Measurements from ENCODE around the gene WDR20. TPM values are rescaled to one million over a fixed set of nuclear protein-coding genes. Genes with fewer than 3 reads are reported as not detected.

The WDR20 gene
- total RNA-seq, 3 donors from 2014 or later: 19.5 to 42.0 (median 24.6) TPM

DNA sequence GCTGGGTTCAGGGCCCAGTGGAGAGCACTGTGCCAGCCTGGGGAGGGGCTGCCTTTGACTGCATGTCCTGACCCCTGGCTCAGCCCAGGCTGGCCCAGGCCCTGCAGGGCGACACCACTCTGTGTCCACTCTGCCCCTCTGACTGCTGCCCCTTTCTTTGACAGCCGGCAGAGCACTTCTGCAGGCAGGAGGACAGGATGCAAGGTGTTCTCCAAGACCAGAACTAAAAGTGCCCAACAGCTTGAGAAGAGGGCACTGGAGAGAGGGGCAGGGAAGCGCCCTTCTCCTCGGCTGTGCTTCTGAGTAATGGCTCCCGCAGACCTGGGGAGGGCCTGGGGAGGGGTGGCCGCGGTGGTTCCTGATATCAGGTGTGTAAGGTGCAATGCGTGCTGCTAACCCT lies 72.7 kb downstream of the WDR20 start:
- no peaks in the 10 kb centered on the region for H3K36me3 ChIP-seq
- no peaks in the 10 kb centered on the region for H3K9me3 ChIP-seq
- TF ChIP-seq POLR2A (IDR thresholded peaks at IDR 0.05): no peak
- TF ChIP-seq POLR2AphosphoS5 (IDR thresholded peaks at IDR 0.05): no peak
- TF ChIP-seq, protein P1, sequence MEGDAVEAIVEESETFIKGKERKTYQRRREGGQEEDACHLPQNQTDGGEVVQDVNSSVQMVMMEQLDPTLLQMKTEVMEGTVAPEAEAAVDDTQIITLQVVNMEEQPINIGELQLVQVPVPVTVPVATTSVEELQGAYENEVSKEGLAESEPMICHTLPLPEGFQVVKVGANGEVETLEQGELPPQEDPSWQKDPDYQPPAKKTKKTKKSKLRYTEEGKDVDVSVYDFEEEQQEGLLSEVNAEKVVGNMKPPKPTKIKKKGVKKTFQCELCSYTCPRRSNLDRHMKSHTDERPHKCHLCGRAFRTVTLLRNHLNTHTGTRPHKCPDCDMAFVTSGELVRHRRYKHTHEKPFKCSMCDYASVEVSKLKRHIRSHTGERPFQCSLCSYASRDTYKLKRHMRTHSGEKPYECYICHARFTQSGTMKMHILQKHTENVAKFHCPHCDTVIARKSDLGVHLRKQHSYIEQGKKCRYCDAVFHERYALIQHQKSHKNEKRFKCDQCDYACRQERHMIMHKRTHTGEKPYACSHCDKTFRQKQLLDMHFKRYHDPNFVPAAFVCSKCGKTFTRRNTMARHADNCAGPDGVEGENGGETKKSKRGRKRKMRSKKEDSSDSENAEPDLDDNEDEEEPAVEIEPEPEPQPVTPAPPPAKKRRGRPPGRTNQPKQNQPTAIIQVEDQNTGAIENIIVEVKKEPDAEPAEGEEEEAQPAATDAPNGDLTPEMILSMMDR (IDR thresholded peaks at IDR 0.05): no peak
- H3K4me1 ChIP-seq: no peaks in the 10 kb centered on the region
- no peak overlapping the region for H3K27ac ChIP-seq
- DNase-seq (ENCODE audit: low spot score in 2 of 2): no peak
- no peak overlapping the region for H3K4me3 ChIP-seq
- no peaks in the 10 kb centered on the region for H3K27me3 ChIP-seq
- intact Hi-C loops (cut with DNase I; ENCODE audit: low total_unique reads): no loop called here

DNA sequence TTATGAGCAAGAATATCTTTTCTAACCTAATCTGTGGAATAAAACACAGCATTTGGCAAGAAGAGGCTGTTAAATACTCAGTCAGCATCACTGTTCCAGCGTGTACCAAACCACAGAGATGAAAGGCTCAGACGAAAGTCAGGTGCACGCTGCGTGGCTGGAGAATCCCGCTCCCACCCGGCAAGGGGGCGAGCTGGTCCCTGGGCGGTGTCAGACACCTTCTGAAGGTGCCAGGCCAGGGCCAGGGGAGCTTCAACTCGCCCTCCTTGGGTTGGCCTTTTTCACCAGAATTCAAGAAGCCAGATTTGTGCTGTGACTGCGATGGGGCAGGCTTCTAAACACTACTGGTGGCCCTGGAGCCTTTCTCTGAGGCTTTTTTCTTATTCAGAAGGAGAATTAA lies 73.1 kb downstream of the WDR20 start:
- Histone ChIP-seq H3K9me3 (no peaks in the 10 kb centered on the region), H3K27me3 (no peaks in the 10 kb centered on the region), H3K36me3 (no peaks in the 10 kb centered on the region), H3K4me1 (no peaks in the 10 kb centered on the region), H3K4me3 (no peak overlapping the region), H3K27ac (no peak overlapping the region)
- TF ChIP-seq, protein P1 (IDR thresholded peaks at IDR 0.05): no peak
- TF ChIP-seq POLR2A (IDR thresholded peaks at IDR 0.05) (no peak), POLR2AphosphoS5 (IDR thresholded peaks at IDR 0.05) (no peak)
- no peak for DNase-seq (ENCODE audit: low spot score in 2 of 2)
- intact Hi-C loops (cut with DNase I; ENCODE audit: low total_unique reads): no loop called here

DNA sequence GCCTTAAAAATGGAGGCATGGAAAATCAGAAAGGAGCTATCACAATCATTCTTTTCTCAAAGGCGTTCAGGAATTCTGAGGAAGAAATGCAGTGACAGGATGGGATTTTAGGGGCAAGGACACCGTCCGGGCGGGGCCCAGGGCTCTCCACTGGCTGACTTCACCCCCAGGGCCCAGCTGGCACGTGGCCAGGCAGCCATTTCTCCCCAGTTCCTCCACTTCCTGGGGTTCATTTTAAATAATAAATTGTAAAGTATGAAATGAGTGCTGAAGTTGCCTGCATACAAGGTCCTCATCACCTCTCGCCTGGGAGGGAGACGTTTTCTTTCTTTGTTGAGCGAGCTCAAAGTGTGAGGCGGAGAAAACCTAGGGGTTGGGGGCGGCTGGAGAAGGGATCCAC lies 73.8 kb downstream of the WDR20 start:
- intact Hi-C loops (cut with DNase I; ENCODE audit: low total_unique reads): no loop called here
- H3K36me3 ChIP-seq: no peaks in the 10 kb centered on the region

DNA sequence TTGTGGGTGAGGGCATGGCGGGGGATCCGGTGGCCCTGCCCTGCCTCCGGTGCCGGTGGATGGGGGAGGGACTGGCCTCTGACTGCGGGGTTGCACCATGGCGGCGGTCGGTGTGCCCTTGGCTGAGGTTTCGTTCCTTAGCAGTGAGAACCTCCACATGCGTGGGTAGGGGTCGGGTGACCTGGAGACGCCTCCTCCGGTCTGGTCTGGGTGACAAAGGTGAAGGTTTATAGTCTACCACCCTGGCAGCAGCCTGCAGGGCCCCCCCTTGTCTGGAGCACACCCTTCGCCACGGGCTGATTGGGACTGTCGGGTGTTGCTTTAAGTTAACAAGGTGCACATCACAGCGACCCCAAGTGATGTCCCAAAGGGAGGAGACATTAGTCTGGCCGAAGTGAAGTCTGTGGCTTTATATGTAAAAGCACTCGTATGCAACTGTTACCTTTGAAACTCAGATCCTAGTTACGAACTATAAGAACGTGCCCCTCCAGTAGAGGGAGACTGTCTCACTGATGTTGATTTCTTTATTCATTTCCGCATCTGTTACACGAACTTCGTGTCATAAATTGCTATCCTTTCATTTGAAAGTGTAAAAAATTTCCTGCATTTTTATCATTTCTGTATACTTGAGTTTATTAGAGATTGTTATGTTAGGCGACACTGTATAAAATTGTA lies 74.4 kb downstream of the WDR20 start:
- Histone ChIP-seq H3K4me3 (no peak overlapping the region), H3K27ac (no peak overlapping the region), H3K4me1 (no peaks in the 10 kb centered on the region), H3K27me3 (no peaks in the 10 kb centered on the region), H3K9me3 (no peaks in the 10 kb centered on the region), H3K36me3 (no peaks in the 10 kb centered on the region)
- TF ChIP-seq POLR2AphosphoS5 (IDR thresholded peaks at IDR 0.05) (no peak), POLR2A (IDR thresholded peaks at IDR 0.05) (no peak)
- TF ChIP-seq, protein P1 (IDR thresholded peaks at IDR 0.05): no peak
- no peak for DNase-seq (ENCODE audit: low spot score in 2 of 2)
- intact Hi-C loops (cut with DNase I; ENCODE audit: low total_unique reads): no loop called here

More for the DNA sequence above, 73.8 kb downstream of the WDR20 start:
- H3K4me1 ChIP-seq: no peaks in the 10 kb centered on the region
- TF ChIP-seq POLR2AphosphoS5 (IDR thresholded peaks at IDR 0.05) (no peak), POLR2A (IDR thresholded peaks at IDR 0.05) (no peak)
- DNase-seq (ENCODE audit: low spot score in 2 of 2): no peak
- H3K27ac ChIP-seq: no peak overlapping the region
- H3K9me3 ChIP-seq: no peaks in the 10 kb centered on the region
- no peak overlapping the region for H3K4me3 ChIP-seq
- no peaks in the 10 kb centered on the region for H3K27me3 ChIP-seq

DNA sequence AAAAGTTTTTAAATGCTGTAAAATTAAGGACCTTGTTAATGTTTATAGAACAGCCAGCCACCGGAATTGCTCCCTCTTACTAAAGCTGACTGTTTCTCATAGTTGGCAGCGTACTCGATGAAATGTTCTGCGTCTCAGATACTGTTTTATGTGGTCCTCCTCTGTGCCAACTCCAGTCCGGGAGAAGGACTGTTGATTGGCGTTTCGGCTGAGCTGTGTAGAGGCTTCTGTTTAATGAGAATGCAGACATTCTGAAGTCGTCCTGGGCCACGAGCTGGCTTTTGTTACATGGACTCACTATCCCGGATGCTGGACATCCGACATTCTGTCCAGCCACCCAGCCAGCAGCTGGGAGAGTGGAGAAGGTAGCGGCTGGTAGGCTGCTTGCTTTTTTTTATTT lies 75.4 kb downstream of the WDR20 start:
- Histone ChIP-seq H3K4me3 (no peak overlapping the region), H3K27ac (no peak overlapping the region), H3K27me3 (no peaks in the 10 kb centered on the region), H3K9me3 (no peaks in the 10 kb centered on the region), H3K4me1 (no peaks in the 10 kb centered on the region), H3K36me3 (no peaks in the 10 kb centered on the region)
- intact Hi-C loops (cut with DNase I; ENCODE audit: low total_unique reads): no loop called here
- DNase-seq (ENCODE audit: low spot score in 2 of 2): no peak
- TF ChIP-seq POLR2A (IDR thresholded peaks at IDR 0.05) (no peak), POLR2AphosphoS5 (IDR thresholded peaks at IDR 0.05) (no peak)
- TF ChIP-seq, protein P1 (IDR thresholded peaks at IDR 0.05): no peak

Data from breast epithelium (tissue), 4 donors.